Epidermal melanocyte (primary cell): ENCODE data around the gene SH3RF2.
"Not testable (repeated sequence)": the region's sequence is repeated elsewhere in the genome, so short reads cannot be mapped to it uniquely, and the experiment has no call there.

ENCODE experiments used
- DNase-seq: peaks from one replicate; pipeline ENCODE4 v3.0.0; 2011; ENCODE audit warnings: low spot score; ENCODE audit not compliant: insufficient read length

The SH3RF2 gene, protein sequence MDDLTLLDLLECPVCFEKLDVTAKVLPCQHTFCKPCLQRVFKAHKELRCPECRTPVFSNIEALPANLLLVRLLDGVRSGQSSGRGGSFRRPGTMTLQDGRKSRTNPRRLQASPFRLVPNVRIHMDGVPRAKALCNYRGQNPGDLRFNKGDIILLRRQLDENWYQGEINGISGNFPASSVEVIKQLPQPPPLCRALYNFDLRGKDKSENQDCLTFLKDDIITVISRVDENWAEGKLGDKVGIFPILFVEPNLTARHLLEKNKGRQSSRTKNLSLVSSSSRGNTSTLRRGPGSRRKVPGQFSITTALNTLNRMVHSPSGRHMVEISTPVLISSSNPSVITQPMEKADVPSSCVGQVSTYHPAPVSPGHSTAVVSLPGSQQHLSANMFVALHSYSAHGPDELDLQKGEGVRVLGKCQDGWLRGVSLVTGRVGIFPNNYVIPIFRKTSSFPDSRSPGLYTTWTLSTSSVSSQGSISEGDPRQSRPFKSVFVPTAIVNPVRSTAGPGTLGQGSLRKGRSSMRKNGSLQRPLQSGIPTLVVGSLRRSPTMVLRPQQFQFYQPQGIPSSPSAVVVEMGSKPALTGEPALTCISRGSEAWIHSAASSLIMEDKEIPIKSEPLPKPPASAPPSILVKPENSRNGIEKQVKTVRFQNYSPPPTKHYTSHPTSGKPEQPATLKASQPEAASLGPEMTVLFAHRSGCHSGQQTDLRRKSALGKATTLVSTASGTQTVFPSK

GRCh38 chr5:145936401-145937131 is at the start of gene SH3RF2:
TSS of gene SH3RF2 (plus strand) at chr5:145936578. CDS start at chr5:145937929, 1,351 bp downstream.
- no peak for DNase-seq

DNA sequence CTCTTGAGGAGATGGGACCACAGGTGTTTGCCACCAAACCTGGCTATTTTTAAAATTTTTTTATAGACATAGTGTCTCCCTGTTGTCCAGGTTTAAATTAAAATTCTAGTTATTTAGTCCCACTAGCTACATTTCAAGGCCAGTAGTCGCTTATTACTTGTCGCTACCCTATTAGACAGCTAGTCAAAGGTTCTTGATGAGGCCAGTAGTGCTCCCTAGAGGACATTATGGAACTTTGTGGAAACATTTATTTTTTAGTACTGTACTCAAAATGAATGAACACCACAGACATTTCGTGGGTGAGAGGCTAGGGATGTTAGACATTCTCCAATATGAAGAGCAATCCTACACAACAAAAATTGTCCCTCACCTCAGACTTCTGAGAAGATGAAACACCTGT is 49.2 kb upstream of the SH3RF2 start:
- no peak for DNase-seq

- DNase-seq, result no peak
Measured at GRCh38 chr5:145887976-145888574, 48.3 kb upstream of the SH3RF2 start.

GRCh38 chr5:145889611-145890010 is 46.8 kb upstream of the SH3RF2 start:
- DNase-seq, result no peak

DNA sequence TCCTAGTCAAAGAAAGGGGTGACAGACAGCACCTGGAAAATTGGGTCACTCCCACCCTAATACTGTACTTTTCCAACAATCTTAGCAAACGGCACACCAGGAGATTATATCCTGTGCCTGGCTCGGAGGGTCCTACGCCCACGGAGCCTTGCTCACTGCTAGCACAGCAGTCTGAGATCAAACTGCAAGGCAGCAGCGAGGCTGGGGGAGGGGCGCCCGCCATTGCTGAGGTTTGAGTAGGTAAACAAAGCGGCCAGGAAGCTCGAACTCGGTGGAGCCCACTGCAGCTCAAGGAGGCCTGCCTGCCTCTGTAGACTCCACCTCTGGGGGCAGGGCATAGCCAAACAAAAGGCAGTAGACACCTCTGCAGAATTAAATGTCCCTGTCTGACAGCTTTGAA is 45.0 kb upstream of the SH3RF2 start:
- not testable (repeated sequence) for DNase-seq

- DNase-seq, result no peak
Measured at GRCh38 chr5:145898171-145898570, 38.2 kb upstream of the SH3RF2 start.

DNA sequence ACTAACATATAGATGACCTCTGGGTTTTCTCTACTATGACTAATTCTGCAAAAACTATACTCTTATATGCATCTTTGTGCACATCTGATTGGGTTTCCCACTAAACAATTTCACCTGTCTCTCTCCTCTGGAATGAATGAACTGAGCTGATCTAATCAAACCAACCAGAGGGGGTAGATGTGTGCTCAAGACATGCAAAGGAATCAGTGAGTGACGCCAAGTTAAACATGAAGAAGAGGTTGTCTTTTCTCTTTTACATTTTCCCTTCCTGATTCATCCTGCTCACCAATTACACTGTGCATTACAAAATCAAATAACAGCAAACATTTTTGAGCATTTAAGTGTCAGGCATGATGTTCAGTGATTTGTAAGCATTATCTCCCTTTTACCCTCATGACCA is 34.0 kb upstream of the SH3RF2 start:
- DNase-seq, result no peak

DNA sequence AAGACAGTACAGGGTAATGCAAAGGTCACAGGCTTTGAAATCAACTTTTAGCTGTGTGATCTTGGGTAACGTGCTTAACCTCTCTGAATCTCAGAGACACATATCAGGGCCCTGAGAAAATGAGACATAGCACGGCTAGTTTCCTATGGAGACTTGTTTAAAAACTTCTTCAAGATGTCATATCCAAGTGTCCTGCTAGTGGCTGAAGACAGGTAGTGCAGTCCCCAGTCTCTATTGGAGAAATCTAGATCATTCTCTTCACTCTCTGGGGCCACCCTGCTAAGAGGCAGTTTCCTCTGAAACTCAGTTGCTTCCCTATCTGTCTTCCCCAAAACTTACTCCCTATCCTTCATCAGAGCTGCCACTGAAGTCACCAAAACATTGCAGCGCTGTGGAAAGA is 33.3 kb upstream of the SH3RF2 start:
- no peak for DNase-seq

GRCh38 chr5:145903867-145904266 is 32.5 kb upstream of the SH3RF2 start:
- DNase-seq, result no peak

DNA sequence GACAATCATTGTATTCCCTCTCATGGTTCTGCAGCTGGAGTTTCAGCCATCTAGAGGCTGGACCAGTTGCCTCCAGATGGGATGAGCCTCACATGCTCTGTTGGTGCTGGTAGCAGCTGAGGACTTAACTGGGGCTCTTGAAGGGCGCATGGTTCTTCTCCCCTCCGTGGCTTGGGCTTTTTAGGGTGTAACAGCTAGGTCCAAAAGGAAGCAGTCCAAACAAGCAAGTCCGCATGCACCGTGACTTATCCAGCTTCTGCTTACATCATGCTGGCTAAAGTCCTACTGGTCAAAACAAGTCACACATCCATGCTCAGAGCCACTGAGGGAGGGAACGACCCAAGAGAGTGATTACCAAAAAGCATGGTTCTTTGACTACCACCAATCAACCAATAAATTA is 31.6 kb upstream of the SH3RF2 start:
- DNase-seq, result no peak

DNA sequence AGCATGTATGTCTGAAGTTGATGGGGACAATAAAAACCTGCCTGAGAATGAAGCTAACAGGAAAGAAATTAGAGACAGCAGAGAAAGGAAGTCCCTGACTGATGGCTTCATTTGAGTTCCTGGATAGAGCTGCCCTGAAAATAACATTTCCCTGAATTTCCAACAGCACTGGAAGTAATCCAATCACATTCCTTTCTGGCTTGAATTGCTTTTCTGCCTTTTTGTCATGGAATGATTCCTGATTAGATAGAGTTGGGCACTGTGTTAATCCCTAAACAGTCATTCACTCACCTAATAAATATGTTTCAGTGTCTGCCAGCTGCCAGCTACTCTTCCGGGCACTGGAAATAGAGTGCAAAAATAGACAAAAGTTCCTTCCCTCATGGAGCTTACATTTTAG is 30.0 kb upstream of the SH3RF2 start:
- no peak for DNase-seq

DNA sequence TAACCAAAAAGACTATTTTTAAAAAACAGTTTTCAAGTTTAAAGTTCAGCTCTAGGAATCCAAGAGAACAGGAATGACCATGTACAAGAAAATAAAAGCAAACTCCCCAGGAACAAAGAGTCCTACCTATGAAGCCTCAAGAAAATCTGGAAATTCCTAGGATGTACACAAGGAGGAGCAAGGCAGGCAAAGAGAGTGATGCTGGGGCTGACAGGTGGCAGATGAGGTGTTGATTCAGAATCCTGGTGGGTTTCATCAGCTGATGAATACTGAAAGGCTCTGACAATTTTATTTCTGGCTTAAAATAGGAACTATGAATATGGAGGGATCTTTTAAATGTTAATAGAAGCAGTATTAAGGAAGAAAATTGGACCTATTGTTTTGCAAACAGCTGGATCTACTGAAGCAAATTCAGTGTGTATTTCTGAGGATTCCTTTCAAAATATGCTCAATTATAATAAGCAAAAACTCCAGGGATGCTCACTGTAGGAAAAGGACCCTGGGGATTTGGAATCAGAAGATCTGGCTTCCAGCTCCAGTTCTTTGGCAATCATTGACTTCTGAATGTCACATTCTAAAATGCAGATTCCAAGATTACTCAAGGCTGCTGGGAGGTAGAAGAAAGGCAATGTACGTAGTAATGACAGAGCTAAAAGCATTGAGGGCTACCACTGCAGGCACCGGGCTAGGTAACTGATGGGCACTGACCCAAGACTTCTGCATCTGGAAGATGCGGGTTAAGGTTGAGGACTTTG is 28.0 kb upstream of the SH3RF2 start:
- no peak for DNase-seq

DNA sequence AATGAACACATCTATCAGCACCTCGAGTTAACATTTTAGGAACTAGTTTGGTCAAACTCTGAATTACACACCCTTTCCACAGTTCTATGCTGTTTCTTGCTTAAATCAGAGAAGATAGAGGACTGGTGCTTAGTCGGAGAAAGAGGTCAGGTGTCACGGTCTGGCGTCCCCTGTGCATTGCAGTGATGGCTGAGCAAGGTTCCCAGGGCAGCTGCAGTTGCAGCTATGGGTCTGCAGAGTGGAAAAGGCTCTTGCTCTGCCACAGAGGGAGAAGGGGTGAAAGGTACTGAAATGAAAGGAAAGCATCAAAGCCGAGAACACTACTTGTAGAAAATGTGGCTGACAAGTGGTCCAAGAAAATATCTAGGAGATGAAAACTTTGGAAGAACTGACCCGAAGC is 25.2 kb upstream of the SH3RF2 start:
- DNase-seq, result no peak

DNA sequence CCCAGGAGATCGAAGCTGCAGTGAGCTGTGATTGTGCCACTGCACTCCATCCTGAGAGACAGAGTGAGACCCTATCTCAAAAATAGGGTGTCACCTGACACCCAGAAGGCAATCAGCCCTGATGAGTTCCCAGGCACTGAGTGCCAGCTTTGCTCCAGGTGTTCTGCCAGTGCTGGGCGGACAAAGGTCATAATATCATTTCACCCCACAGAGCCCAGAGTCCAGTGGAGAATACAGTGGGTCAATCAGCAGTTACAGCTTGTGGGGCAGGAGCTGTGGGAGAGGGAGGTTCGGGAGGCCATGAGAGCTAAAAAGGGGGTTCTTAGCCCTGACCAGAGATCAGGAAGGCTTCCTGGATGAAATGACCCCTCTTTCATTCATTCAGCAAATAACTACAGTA is 24.4 kb upstream of the SH3RF2 start:
- DNase-seq, result no peak

GRCh38 chr5:145912594-145912993 is 23.8 kb upstream of the SH3RF2 start:
- no peak for DNase-seq

- DNase-seq, result no peak
Measured at GRCh38 chr5:145913701-145914100, 22.7 kb upstream of the SH3RF2 start.

DNA sequence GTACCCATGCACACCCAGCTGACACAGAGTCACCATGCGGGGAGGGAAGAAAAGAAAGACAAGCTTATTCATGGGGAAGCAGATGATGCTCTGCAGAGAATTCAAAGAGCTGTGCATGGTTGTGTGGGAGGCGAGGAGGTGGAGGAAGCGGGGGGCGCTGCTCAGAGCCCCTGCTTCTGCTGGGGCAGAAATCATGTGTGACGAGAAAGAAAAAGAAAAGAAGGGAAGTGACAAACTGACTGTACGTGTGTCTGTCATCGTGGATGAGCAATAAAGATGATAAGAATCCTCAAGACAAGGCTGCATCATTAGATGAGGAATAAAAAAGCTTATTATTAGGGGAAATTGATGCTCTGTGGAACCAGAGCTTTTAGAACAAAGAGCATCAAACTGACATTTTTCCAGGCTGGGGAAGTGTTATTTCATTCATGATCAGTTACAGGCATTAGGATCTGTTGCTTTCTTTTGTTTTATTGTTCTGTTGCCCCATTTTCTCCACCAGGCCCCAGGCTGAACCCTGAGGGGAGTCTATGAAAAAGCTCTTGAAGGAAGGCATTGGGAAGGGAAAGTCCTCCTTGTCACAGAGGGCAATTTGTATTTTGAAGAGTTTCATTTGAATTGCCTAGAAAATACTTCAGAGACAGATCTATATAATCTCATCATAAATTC is 20.3 kb upstream of the SH3RF2 start:
- no peak for DNase-seq

GRCh38 chr5:145917288-145917687 is 19.1 kb upstream of the SH3RF2 start:
- no peak for DNase-seq

DNA sequence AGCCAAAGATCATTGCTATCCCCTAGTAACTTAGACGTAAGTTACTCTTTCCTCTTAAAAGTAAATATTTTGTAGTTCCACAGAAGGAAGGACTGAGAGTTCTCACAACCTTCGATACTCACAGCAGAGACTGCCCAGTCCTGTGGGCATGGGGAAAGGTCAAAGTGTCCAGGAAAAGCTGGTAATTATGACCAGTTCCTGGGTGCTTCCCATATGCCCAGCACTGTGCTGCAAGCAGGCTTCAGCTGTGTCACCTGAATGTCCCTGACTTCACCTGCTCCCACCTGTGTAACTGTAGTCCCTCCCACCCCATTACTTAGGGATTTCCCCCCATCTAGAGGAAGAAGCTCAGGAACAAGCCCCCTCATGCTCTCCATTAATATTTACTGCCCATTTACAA is 18.0 kb upstream of the SH3RF2 start:
- no peak for DNase-seq

DNA sequence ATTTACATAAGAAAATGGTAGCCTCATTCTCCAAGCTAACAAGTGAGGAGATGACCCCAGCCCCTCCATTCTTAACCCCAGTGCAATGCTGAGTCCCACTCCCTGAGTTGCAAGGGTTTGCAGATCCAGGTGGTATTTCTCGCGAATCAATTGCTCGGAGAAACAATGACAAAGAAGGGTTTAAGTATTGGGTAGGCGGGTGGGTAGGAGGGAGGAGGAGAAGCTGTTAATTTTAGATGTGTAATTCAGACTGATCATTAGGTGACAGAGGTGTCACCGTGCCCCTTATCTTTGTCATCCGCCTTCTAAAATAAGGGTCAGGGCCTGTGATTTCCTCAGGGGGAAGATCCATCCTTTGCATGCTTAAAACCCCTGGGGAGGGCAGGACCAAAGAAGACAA is 17.0 kb upstream of the SH3RF2 start:
- no peak for DNase-seq
